HUES64 (cell line): ENCODE data around the gene NRSN2. TPM values are rescaled to one million over a fixed set of nuclear protein-coding genes. Genes with fewer than 3 reads are reported as not detected.

Source experiments
- H3K27ac ChIP-seq: 2 replicates; pipeline ENCODE4 v1.7.0; 2013; ENCODE audit warnings: low read depth, low read length, inconsistent platforms
- H3K27me3 ChIP-seq: 2 replicates; pipeline ENCODE4 v1.6.1; 2013; ENCODE audit warnings: mild to moderate bottlenecking, low read length; ENCODE audit not compliant: insufficient read depth
- H3K36me3 ChIP-seq: 2 replicates; pipeline ENCODE4 v1.6.1; 2013; ENCODE audit warnings: mild to moderate bottlenecking, low read length; ENCODE audit not compliant: insufficient read depth
- H3K4me1 ChIP-seq: 2 replicates; pipeline ENCODE4 v1.6.1; 2013; ENCODE audit warnings: mild to moderate bottlenecking, low read length, moderate library complexity; ENCODE audit not compliant: insufficient read depth
- H3K4me3 ChIP-seq: 2 replicates; pipeline ENCODE4 v1.5.1; 2013; ENCODE audit warnings: mild to moderate bottlenecking, low read length, moderate library complexity
- H3K9ac ChIP-seq: 2 replicates; pipeline ENCODE4 v1.6.1; 2013; ENCODE audit warnings: mild to moderate bottlenecking, low read depth, low read length
- H3K9me3 ChIP-seq: 2 replicates; pipeline ENCODE4 v1.6.1; 2013; ENCODE audit warnings: low read depth, low read length; ENCODE audit not compliant: insufficient read depth
- WGBS: fragments of 150-250, 120-280 bp; methylation state at CpG from one replicate; pipeline ENCODE4 v1.1.7; 2013; ENCODE audit warnings: missing lambda C conversion rate; 5-methylcytosine and 5-hydroxymethylcytosine counted together
- polyA plus RNA-seq, 2 experiments: library from polyadenylated mRNA; stranded (reverse); fragments of 50-300 nt; gene quantifications; one replicate each; pipeline ENCODE4 v1.2.3, GENCODE V29; 2013

The NRSN2 gene, protein sequence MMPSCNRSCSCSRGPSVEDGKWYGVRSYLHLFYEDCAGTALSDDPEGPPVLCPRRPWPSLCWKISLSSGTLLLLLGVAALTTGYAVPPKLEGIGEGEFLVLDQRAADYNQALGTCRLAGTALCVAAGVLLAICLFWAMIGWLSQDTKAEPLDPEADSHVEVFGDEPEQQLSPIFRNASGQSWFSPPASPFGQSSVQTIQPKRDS
- 20.6 TPM for polyA plus RNA-seq (2013, experiment 1 of 2)
- polyA plus RNA-seq (2013, experiment 2 of 2) = 23.5 TPM

DNA sequence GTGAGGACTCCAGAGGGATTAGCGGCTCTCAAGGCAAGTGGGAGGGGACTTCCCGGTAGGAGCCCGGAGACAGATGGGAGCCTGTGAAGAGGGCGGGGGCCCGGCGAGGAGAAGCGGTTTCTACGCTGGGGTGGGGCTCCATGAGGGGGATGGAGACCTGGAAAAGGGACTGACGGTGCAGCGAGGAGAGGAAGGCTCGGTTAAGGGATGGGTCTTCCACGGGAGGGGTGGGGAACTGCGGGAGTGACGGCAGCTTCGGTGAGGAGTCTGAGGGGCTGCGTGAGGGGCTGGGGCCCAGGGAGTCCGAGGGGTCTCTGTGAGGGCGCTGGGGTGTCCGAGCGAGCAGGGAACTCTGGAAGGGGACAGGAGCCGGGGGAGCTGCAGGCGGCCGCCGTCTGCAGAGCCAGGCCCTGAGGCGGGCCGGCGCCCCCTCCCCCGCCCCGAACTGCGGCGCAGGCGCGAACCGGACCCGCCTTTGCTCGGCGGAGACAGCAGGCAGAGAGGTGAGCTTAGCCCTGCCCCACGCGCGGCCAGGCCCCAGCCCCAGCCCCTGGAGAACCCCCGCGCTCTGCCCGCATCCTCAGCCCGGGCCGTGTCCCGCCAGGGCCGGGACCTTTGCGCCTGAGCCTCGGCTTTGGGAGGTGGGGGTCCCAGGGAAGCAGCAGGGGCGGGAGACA is at the start of gene NRSN2:
NRSN2 (plus strand) TSS at position 472 of the 677 bp plus-strand sequence. CDS start 2,533 bp downstream, outside the sequence.
- Histone ChIP-seq H3K4me3 (peak within 1 kb of the TSS; percentile 66), H3K27ac (peak within 1 kb of the TSS; percentile 82; the same call in 1 of the 2 replicates), H3K36me3 (no peaks in the 10 kb centered on the region), H3K4me1 (peaks cover 15% of the 10 kb centered on the region), H3K27me3 (peaks cover 3% of the 10 kb centered on the region; the same call in 1 of the 2 replicates), H3K9ac (peak within 1 kb of the TSS; percentile 64), H3K9me3 (no peaks in the 10 kb centered on the region)
- WGBS = under 1% methylated on average over 50 of the region's 50 CpGs

DNA sequence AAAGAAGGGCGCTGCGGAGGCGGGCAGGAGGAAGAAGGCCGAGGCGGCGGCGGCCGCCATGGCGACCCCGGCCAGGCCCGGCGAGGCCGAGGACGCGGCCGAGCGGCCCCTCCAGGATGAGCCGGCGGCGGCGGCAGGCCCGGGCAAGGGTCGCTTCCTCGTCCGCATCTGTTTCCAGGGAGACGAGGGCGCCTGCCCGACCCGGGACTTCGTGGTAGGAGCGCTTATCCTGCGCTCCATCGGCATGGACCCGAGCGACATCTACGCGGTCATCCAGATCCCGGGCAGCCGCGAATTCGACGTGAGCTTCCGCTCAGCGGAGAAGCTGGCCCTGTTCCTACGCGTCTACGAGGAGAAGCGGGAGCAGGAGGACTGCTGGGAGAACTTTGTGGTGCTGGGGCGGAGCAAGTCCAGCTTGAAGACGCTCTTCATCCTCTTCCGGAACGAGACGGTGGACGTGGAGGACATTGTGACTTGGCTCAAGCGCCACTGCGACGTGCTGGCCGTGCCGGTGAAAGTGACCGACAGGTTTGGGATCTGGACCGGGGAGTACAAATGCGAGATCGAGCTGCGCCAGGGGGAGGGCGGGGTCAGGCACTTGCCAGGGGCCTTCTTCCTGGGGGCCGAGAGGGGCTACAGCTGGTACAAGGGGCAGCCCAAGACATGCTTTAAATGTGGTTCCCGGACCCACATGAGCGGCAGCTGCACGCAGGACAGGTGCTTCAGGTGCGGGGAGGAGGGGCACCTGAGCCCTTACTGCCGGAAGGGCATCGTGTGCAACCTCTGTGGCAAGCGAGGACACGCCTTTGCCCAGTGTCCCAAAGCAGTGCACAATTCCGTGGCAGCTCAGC is 48.8 kb upstream of the NRSN2 start:
- Histone ChIP-seq H3K27me3 (peaks cover 24% of the 10 kb centered on the region), H3K27ac (peak overlapping the region; percentile 87), H3K9me3 (no peaks in the 10 kb centered on the region), H3K4me3 (peak overlapping the region; percentile 98), H3K9ac (peak overlapping the region; percentile 93), H3K4me1 (peaks cover 33% of the 10 kb centered on the region), H3K36me3 (no peaks in the 10 kb centered on the region)
- 1% methylated on average over 75 of the region's 75 CpGs for WGBS

DNA sequence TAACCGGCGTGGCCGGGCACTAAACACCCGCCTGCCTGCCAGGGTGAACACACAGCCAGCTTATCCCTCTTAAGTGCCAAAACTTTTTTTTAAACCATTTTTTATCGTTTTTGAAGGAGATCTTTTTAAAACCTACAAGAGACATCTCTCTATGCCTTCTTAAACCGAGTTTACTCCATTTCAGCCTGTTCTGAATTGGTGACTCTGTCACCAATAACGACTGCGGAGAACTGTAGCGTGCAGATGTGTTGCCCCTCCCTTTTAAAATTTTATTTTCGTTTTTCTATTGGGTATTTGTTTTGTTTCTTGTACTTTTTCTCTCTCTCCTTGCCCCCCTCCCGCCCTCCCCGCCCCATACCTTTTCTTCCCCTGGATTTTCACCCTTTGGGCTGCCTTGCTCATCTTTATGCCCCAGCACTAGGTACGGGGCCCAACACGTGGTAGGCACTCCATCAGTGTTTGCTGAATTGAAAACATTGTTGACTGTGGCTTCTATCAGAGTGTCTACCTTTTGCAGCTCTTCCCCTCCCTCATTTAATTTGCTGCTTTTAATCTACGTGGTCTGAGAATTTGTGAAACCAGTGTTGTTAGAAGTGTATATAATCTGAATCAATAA is 48.0 kb upstream of the NRSN2 start:
- H3K4me3 ChIP-seq = peak overlapping the region; percentile 98
- WGBS = 4% methylated on average over 12 of the region's 15 CpGs
- H3K27ac ChIP-seq = no peak overlapping the region
- peak overlapping the region; percentile 93 for H3K9ac ChIP-seq
- H3K27me3 ChIP-seq = peaks cover 24% of the 10 kb centered on the region
- H3K4me1 ChIP-seq = peaks cover 33% of the 10 kb centered on the region
- H3K36me3 ChIP-seq = no peaks in the 10 kb centered on the region
- H3K9me3 ChIP-seq = no peaks in the 10 kb centered on the region

DNA sequence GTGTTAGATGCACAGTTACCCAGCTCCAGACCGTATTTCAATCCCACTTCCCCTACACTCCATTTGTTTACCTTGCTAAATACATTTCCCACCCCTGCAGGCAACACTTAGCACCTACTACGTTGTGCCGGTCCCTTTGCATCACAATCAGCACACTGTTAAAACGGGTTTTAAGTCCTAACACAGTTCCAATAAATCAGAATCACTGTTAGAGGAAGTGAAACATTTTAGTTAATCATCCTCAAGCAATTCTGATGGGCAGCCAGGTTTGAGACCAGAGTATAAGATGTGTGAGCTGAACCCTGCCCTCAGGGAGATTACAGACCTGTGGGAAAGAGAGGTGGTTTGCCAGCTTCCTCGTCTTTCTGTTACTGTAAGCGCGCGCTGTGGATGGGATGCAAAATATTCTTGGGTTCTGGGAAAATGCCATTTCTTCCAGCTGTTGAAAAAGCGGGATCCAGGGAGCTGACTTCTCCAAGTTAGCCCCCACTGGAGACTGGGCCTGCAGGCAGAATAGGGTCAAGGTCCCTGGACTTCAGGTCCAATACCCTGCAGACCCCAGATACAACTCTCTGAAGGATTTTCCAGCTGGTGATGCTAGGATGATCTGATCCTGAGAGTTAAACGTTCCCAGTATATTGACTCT is 46.4 kb upstream of the NRSN2 start:
- Histone ChIP-seq H3K4me1 (peaks cover 33% of the 10 kb centered on the region), H3K9me3 (no peaks in the 10 kb centered on the region), H3K27ac (peak overlapping the region; percentile 81; the same call in 1 of the 2 replicates), H3K9ac (peak overlapping the region; percentile 12; the same call in 1 of the 2 replicates), H3K4me3 (peak overlapping the region; percentile 98), H3K27me3 (peaks cover 12% of the 10 kb centered on the region), H3K36me3 (no peaks in the 10 kb centered on the region)
- WGBS = 12% methylated on average over 10 of the region's 10 CpGs

DNA sequence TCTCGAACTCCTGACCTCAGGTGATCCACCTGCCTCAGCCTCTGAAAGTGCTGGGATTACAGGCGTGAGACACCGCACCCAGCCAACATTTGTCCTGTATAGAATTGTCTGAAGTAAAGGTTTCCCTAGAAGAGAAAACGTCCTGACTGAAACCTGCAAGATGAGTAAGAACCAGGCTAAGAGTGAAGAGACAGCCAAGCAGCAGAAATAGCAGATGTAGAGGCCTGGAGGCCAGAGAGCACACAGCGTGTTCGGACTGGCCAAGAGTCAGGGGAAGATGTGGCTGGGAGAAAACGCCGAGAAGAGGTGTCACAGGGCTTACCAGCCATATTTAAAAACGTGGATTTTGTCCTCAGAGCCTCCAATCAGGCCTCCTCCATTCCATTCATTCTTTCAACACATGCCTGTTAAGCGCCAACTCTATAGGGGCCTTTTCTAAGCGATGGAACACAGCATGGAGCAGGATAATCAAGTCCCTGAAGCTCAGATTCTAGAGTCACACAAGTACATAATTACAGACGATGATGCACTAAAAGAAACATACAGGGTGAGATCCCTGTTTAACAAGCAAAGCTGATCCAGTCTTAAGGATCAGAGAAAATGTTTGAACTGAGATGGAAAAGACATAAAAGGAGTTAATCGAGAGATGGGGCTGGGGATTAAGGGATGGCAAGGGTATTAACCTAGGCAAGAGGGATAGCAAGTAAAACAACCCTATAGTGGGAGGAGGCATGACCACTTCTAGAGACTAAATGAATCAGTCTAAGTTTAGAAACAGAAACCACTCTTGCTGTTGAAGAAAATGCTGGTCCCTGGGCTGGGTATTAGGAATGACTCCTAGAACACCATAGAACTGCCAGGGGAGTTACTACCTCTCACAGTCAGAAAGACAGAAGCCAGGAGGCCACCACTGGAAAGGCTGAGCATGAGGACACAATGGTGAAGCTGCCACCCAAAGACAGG is 44.7 kb upstream of the NRSN2 start:
- Histone ChIP-seq H3K4me3 (no peak overlapping the region), H3K4me1 (peaks cover 28% of the 10 kb centered on the region), H3K27me3 (no peaks in the 10 kb centered on the region), H3K36me3 (no peaks in the 10 kb centered on the region), H3K9me3 (no peaks in the 10 kb centered on the region), H3K9ac (no peak overlapping the region), H3K27ac (no peak overlapping the region)
- 69% methylated on average over 13 of the region's 13 CpGs for WGBS

DNA sequence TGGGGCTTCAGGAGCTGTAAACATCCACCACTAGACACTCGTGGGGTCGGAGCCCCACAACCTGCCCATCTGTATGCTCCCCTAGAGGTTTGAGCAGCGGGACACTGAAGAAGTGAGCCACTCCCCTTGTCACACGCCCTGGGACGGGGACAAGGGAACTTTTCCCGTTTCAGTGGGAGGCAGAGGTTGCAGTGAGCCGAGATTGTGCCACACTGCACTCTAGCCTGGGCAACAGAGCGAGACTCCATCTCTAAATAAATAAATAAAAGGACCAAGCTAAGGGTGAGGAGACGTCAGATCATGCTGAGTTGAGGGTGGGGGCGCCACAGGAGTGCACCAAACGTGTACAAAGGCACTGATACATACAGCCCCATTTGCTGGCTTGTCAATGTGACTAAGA is 41.2 kb upstream of the NRSN2 start:
- peaks cover 27% of the 10 kb centered on the region for H3K4me1 ChIP-seq
- H3K9me3 ChIP-seq = no peaks in the 10 kb centered on the region
- no peaks in the 10 kb centered on the region for H3K36me3 ChIP-seq
- H3K4me3 ChIP-seq = no peak overlapping the region
- no peak overlapping the region for H3K9ac ChIP-seq
- no peak overlapping the region for H3K27ac ChIP-seq
- 74% methylated on average over 10 of the region's 11 CpGs for WGBS
- no peaks in the 10 kb centered on the region for H3K27me3 ChIP-seq

DNA sequence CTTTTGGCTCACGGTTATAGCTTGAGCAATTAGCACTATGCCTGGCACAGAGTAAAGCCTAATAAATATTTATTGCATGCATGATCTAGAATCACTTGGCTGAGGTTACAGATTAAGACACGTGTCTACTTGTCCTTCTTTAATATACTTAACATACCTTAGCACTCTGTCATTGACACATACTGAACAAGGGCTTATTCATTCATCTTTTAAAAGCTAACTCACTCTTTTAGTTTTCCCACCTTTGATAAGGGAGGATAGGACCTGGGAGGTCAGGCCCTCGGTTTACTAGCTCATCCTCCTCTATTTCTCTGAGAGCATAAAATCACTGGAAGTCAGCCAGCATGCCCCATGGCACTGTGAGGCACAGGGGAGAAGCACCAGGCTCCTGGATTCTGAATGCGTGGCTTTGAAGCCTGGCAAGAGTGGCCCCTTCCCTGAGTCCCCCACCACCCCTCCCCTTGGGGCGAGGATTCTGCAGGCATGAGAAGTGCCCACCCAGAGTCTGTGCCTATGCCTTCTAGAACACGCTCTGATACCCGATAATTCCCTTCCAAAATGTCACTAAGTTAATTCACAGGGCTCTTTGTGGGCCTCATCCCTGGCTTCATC is 38.4 kb upstream of the NRSN2 start:
- H3K36me3 ChIP-seq = no peaks in the 10 kb centered on the region
- H3K4me1 ChIP-seq = peaks cover 14% of the 10 kb centered on the region
- no peaks in the 10 kb centered on the region for H3K9me3 ChIP-seq
- no peaks in the 10 kb centered on the region for H3K27me3 ChIP-seq
- H3K9ac ChIP-seq = no peak overlapping the region
- 91% methylated on average over 6 of the region's 7 CpGs for WGBS
- H3K27ac ChIP-seq = no peak overlapping the region
- no peak overlapping the region for H3K4me3 ChIP-seq

DNA sequence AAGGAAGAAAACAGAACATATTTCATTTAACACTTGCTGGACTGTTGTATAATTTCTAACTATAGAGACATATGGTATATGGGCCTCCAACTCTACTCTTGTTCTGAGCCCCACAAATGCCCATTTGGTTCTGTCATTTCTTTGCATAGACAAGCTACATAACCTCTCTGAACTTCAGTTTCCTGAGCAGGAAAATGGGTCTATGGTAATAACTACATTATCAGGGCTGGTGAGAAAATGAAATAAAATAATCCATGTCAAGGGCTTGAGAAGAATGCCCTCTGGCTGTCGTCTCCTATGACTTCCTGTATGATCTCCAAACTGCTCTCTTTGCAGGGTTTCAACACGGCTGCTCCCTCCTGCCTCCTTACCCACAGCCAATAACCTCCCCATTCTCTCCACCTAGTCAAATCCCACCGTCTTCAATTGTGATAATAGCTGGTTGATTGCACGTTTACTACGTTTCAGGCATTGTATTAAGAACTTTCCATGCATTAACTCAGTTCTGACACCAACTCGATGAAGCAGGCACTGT is 37.5 kb upstream of the NRSN2 start:
- Histone ChIP-seq H3K9me3 (no peaks in the 10 kb centered on the region), H3K27ac (peak overlapping the region; percentile 95), H3K27me3 (no peaks in the 10 kb centered on the region), H3K4me3 (peak overlapping the region; percentile 66), H3K36me3 (no peaks in the 10 kb centered on the region), H3K4me1 (peaks cover 14% of the 10 kb centered on the region), H3K9ac (peak overlapping the region; percentile 77; the same call in 1 of the 2 replicates)
- WGBS = 3% methylated on average over 5 of the region's 6 CpGs

DNA sequence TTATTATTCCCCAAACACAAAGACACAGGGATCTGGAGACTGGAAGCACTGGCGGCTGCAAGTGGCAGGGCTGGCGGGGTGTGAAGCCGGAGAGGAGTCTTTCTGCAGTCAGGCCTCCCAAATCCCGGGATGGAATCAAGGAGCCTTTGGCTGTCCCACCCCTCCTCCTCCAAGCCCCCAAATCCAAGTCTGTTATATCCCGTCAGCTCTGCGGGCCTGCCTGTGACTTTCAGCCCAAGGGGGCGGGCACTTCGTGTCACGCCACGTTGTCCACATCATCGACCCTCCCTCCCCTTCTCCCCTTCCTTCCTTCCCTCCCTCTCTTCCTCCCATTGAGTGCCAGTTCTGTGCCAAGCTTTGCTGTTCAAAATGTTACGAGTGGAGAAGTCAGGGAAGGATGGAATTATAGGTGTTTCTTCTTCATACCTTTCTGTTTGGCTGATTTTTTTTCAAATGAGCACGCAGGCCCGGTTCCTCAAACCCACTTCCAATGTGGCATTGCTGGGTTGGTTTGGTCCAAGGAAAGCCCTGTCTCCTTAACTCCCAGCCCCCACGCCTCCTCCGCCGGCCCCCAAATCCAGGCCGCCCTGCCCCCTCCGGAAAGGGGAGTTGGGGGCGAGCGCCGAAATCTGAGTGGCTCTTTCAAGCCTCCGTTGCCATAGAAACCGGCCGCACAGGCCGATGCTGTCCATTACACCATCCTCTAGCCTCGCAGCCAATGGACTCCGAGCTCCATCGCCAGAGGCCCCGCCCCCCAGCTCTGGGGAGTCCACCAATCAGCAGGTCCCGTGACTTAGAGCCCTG is 36.9 kb upstream of the NRSN2 start:
- Histone ChIP-seq H3K9me3 (no peaks in the 10 kb centered on the region), H3K4me1 (peaks cover 14% of the 10 kb centered on the region), H3K4me3 (peak overlapping the region; percentile 66), H3K27me3 (no peaks in the 10 kb centered on the region), H3K36me3 (no peaks in the 10 kb centered on the region), H3K27ac (peak overlapping the region; percentile 95), H3K9ac (peak overlapping the region; percentile 77)
- 3% methylated on average over 30 of the region's 31 CpGs for WGBS
